ENCODE measurements around the gene TTC1.

The TTC1 gene

GRCh38 chr5:159976921-159977320 is 32.0 kb upstream of the TTC1 start:
- no peak overlapping the region for H3K4me3 ChIP-seq (replicated peaks in 1 of 2; ENCODE audit: low read depth in 2 of 2, low read length in 2 of 2)
- no peak for DNase-seq (ENCODE audit: low read depth in 2 of 2)
- no peak for TF ChIP-seq CTCF (IDR thresholded peaks at IDR 0.05; ENCODE audit: low read depth, low read length)

GRCh38 chr5:159978358-159978757 is 30.6 kb upstream of the TTC1 start:
- no peak overlapping the region for H3K4me3 ChIP-seq (replicated peaks in 1 of 2; ENCODE audit: low read depth in 2 of 2, low read length in 2 of 2)
- no peak for TF ChIP-seq CTCF (IDR thresholded peaks at IDR 0.05; ENCODE audit: low read depth, low read length)
- no peak for DNase-seq (ENCODE audit: low read depth in 2 of 2)

GRCh38 chr5:159982421-159983173 is 26.3 kb upstream of the TTC1 start:
- no peak for TF ChIP-seq CTCF (IDR thresholded peaks at IDR 0.05; ENCODE audit: low read depth, low read length)
- no peak overlapping the region for H3K4me3 ChIP-seq (replicated peaks in 1 of 2; ENCODE audit: low read depth in 2 of 2, low read length in 2 of 2)
- DNase-seq (ENCODE audit: low read depth in 2 of 2): no peak

- H3K4me3 ChIP-seq (replicated peaks in 1 of 2; ENCODE audit: low read depth in 2 of 2, low read length in 2 of 2): peak overlapping the region; percentile 34 to 44
- TF ChIP-seq CTCF (IDR thresholded peaks at IDR 0.05; ENCODE audit: low read depth, low read length): peak; percentile 83
- peak; percentile 70 to 71 for DNase-seq (ENCODE audit: low read depth in 2 of 2)
Observed at GRCh38 chr5:159987031-159987674, 21.8 kb upstream of the TTC1 start.

GRCh38 chr5:159990506-159990905 is 18.4 kb upstream of the TTC1 start:
- H3K4me3 ChIP-seq (replicated peaks in 1 of 2; ENCODE audit: low read depth in 2 of 2, low read length in 2 of 2): no peak overlapping the region
- peak; percentile 24 to 34 for DNase-seq (ENCODE audit: low read depth in 2 of 2)
- TF ChIP-seq CTCF (IDR thresholded peaks at IDR 0.05; ENCODE audit: low read depth, low read length): no peak

GRCh38 chr5:159992566-159992965 is 16.4 kb upstream of the TTC1 start:
- no peak for TF ChIP-seq CTCF (IDR thresholded peaks at IDR 0.05; ENCODE audit: low read depth, low read length)
- peak in 1 of 2 donors; percentile 58 for DNase-seq (ENCODE audit: low read depth in 2 of 2)
- no peak overlapping the region for H3K4me3 ChIP-seq (replicated peaks in 1 of 2; ENCODE audit: low read depth in 2 of 2, low read length in 2 of 2)
